GM12865 (cell line): Measurements from ENCODE around the gene CEP43.

Experiments used
- DNase-seq: peaks from one replicate; pipeline ENCODE4 v3.0.0; 2010; ENCODE audit warnings: low read depth
- H3K4me3 ChIP-seq: 2 replicates; pipeline ENCODE4 v1.5.1; 2011; ENCODE audit warnings: mild to moderate bottlenecking, low read depth, low read length, control low read depth
- CTCF ChIP-seq: IDR thresholded peaks from 2 replicates; pipeline ENCODE4 v1.5.1; 2011; ENCODE audit warnings: low read length, control low read depth, low read depth, inconsistent platforms; ENCODE audit not compliant: insufficient read depth; ENCODE audit errors: missing control alignments

CEP43 gene

GRCh38 chr6:167045828-167046580 lies 46.8 kb downstream of the CEP43 start:
- no peak for DNase-seq
- TF ChIP-seq CTCF, result no peak
- H3K4me3 ChIP-seq, result no peak overlapping the region

- peak overlapping the region; percentile 42 for H3K4me3 ChIP-seq
- TF ChIP-seq CTCF, result no peak
- no peak for DNase-seq
Observed at GRCh38 chr6:167046861-167047495, 47.8 kb downstream of the CEP43 start.

GRCh38 chr6:167047554-167047953 lies 48.4 kb downstream of the CEP43 start:
- no peak for TF ChIP-seq CTCF
- peak; percentile 86 for DNase-seq
- H3K4me3 ChIP-seq, result peak overlapping the region; percentile 42
